ENCODE measurements around the gene PDE9A. TPM values are rescaled to one million over a fixed set of nuclear protein-coding genes. Genes with fewer than 3 reads are reported as not detected.

PDE9A gene
- total and polyA plus RNA-seq, 4 donors: 2.6 to 16.2 (median 7.8) TPM

GRCh38 chr21:42656872-42657271, 3.5 kb downstream of the PDE9A start:
- H3K27me3 ChIP-seq (ENCODE audit: control insufficient read depth in 1 of 2, insufficient read depth in 2 of 2, low read length in 1 of 2): no peaks in the 10 kb centered on the region
- H3K4me1 ChIP-seq (ENCODE audit: control insufficient read depth in 1 of 2, insufficient read depth in 2 of 2, low read length in 2 of 2): no peaks in the 10 kb centered on the region
- no peak overlapping the region for H3K4me3 ChIP-seq (ENCODE audit: low read length in 2 of 2)
- H3K36me3 ChIP-seq (ENCODE audit: control insufficient read depth in 1 of 2, insufficient read depth in 2 of 2, low read length in 1 of 2): no peaks in the 10 kb centered on the region
- H3K27ac ChIP-seq (ENCODE audit: low read depth in 1 of 2, low read length in 2 of 2): no peak overlapping the region
- WGBS, 2 donors: 95 to 96% methylated on average over 9 of the region's 9 CpGs
- intact Hi-C loops (cut with DNase I): no loop called here
- no peaks in the 10 kb centered on the region for H3K9me3 ChIP-seq (ENCODE audit: control insufficient read depth, low read length)
- no peak for DNase-seq
- no peak for ATAC-seq (ENCODE audit: low FRiP score)

GRCh38 chr21:42657676-42658319, 4.4 kb downstream of the PDE9A start:
- Histone ChIP-seq H3K4me1 (ENCODE audit: control insufficient read depth in 1 of 2, insufficient read depth in 2 of 2, low read length in 2 of 2) (no peaks in the 10 kb centered on the region), H3K9me3 (ENCODE audit: control insufficient read depth, low read length) (no peaks in the 10 kb centered on the region), H3K27ac (ENCODE audit: low read depth in 1 of 2, low read length in 2 of 2) (no peak overlapping the region), H3K36me3 (ENCODE audit: control insufficient read depth in 1 of 2, insufficient read depth in 2 of 2, low read length in 1 of 2) (no peaks in the 10 kb centered on the region), H3K4me3 (ENCODE audit: low read length in 2 of 2) (no peak overlapping the region), H3K27me3 (ENCODE audit: control insufficient read depth in 1 of 2, insufficient read depth in 2 of 2, low read length in 1 of 2) (no peaks in the 10 kb centered on the region)
- WGBS, 2 donors: 95 to 96% methylated on average over 28 of the region's 28 CpGs
- intact Hi-C loops (cut with DNase I): no loop called here
- ATAC-seq (ENCODE audit: low FRiP score) (no peak), DNase-seq (peak in 1 of 2 donors; percentile 35)

GRCh38 chr21:42658320-42659105, 5.1 kb downstream of the PDE9A start:
- Histone ChIP-seq H3K27me3 (ENCODE audit: control insufficient read depth in 1 of 2, insufficient read depth in 2 of 2, low read length in 1 of 2) (no peaks in the 10 kb centered on the region), H3K9me3 (ENCODE audit: control insufficient read depth, low read length) (no peaks in the 10 kb centered on the region), H3K27ac (ENCODE audit: low read depth in 1 of 2, low read length in 2 of 2) (no peak overlapping the region), H3K36me3 (ENCODE audit: control insufficient read depth in 1 of 2, insufficient read depth in 2 of 2, low read length in 1 of 2) (no peaks in the 10 kb centered on the region), H3K4me3 (ENCODE audit: low read length in 2 of 2) (no peak overlapping the region), H3K4me1 (ENCODE audit: control insufficient read depth in 1 of 2, insufficient read depth in 2 of 2, low read length in 2 of 2) (no peaks in the 10 kb centered on the region)
- intact Hi-C loops (cut with DNase I): no loop called here
- DNase-seq (no peak), ATAC-seq (ENCODE audit: low FRiP score) (no peak)
- 95% methylated on average over 16 of the region's 16 CpGs for WGBS, 2 donors

- 89 to 91% methylated on average over 21 of the region's 21 CpGs for WGBS, 2 donors
- intact Hi-C loops (cut with DNase I): no loop called here
- DNase-seq: peak in 1 of 2 donors; percentile 33
- H3K4me3 ChIP-seq (ENCODE audit: low read length in 2 of 2): no peak overlapping the region
- no peaks in the 10 kb centered on the region for H3K4me1 ChIP-seq (ENCODE audit: control insufficient read depth in 1 of 2, insufficient read depth in 2 of 2, low read length in 2 of 2)
- ATAC-seq (ENCODE audit: low FRiP score): no peak
- H3K9me3 ChIP-seq (ENCODE audit: control insufficient read depth, low read length): no peaks in the 10 kb centered on the region
- no peaks in the 10 kb centered on the region for H3K27me3 ChIP-seq (ENCODE audit: control insufficient read depth in 1 of 2, insufficient read depth in 2 of 2, low read length in 1 of 2)
- H3K27ac ChIP-seq (ENCODE audit: low read depth in 1 of 2, low read length in 2 of 2): no peak overlapping the region
- H3K36me3 ChIP-seq (ENCODE audit: control insufficient read depth in 1 of 2, insufficient read depth in 2 of 2, low read length in 1 of 2): no peaks in the 10 kb centered on the region
Measured at GRCh38 chr21:42659416-42660117, 6.1 kb downstream of the PDE9A start.

- no peaks in the 10 kb centered on the region for H3K4me1 ChIP-seq (ENCODE audit: control insufficient read depth in 1 of 2, insufficient read depth in 2 of 2, low read length in 2 of 2)
- 86 to 93% methylated on average over 8 of the region's 8 CpGs for WGBS, 2 donors
- H3K27me3 ChIP-seq (ENCODE audit: control insufficient read depth in 1 of 2, insufficient read depth in 2 of 2, low read length in 1 of 2): no peaks in the 10 kb centered on the region
- H3K27ac ChIP-seq (ENCODE audit: low read depth in 1 of 2, low read length in 2 of 2): no peak overlapping the region
- no peak overlapping the region for H3K4me3 ChIP-seq (ENCODE audit: low read length in 2 of 2)
- intact Hi-C loops (cut with DNase I): no loop called here
- no peaks in the 10 kb centered on the region for H3K9me3 ChIP-seq (ENCODE audit: control insufficient read depth, low read length)
- DNase-seq (no peak), ATAC-seq (ENCODE audit: low FRiP score) (no peak)
- no peaks in the 10 kb centered on the region for H3K36me3 ChIP-seq (ENCODE audit: control insufficient read depth in 1 of 2, insufficient read depth in 2 of 2, low read length in 1 of 2)
Measured at GRCh38 chr21:42660118-42660470, 6.7 kb downstream of the PDE9A start.

- Histone ChIP-seq H3K36me3 (ENCODE audit: control insufficient read depth in 1 of 2, insufficient read depth in 2 of 2, low read length in 1 of 2) (no peaks in the 10 kb centered on the region), H3K27ac (ENCODE audit: low read depth in 1 of 2, low read length in 2 of 2) (no peak overlapping the region), H3K27me3 (ENCODE audit: control insufficient read depth in 1 of 2, insufficient read depth in 2 of 2, low read length in 1 of 2) (no peaks in the 10 kb centered on the region), H3K4me1 (ENCODE audit: control insufficient read depth in 1 of 2, insufficient read depth in 2 of 2, low read length in 2 of 2) (no peaks in the 10 kb centered on the region), H3K9me3 (ENCODE audit: control insufficient read depth, low read length) (no peaks in the 10 kb centered on the region), H3K4me3 (ENCODE audit: low read length in 2 of 2) (no peak overlapping the region)
- ATAC-seq (ENCODE audit: low FRiP score) (no peak), DNase-seq (no peak)
- intact Hi-C loops (cut with DNase I): no loop called here
- WGBS, 2 donors: 97% methylated on average over 25 of the region's 25 CpGs
Measured at GRCh38 chr21:42661688-42662429, 8.4 kb downstream of the PDE9A start.

- Histone ChIP-seq H3K4me1 (ENCODE audit: control insufficient read depth in 1 of 2, insufficient read depth in 2 of 2, low read length in 2 of 2) (no peaks in the 10 kb centered on the region), H3K27ac (ENCODE audit: low read depth in 1 of 2, low read length in 2 of 2) (no peak overlapping the region), H3K27me3 (ENCODE audit: control insufficient read depth in 1 of 2, insufficient read depth in 2 of 2, low read length in 1 of 2) (no peaks in the 10 kb centered on the region), H3K36me3 (ENCODE audit: control insufficient read depth in 1 of 2, insufficient read depth in 2 of 2, low read length in 1 of 2) (no peaks in the 10 kb centered on the region), H3K9me3 (ENCODE audit: control insufficient read depth, low read length) (no peaks in the 10 kb centered on the region), H3K4me3 (ENCODE audit: low read length in 2 of 2) (no peak overlapping the region)
- intact Hi-C loops (cut with DNase I): no loop called here
- 95 to 97% methylated on average over 20 of the region's 20 CpGs for WGBS, 2 donors
- ATAC-seq (ENCODE audit: low FRiP score) (no peak), DNase-seq (no peak)
Measured at GRCh38 chr21:42662430-42663199, 9.2 kb downstream of the PDE9A start.

- ATAC-seq (ENCODE audit: low FRiP score): no peak
- Histone ChIP-seq H3K27ac (ENCODE audit: low read depth in 1 of 2, low read length in 2 of 2) (no peak overlapping the region), H3K36me3 (ENCODE audit: control insufficient read depth in 1 of 2, insufficient read depth in 2 of 2, low read length in 1 of 2) (no peaks in the 10 kb centered on the region), H3K4me1 (ENCODE audit: control insufficient read depth in 1 of 2, insufficient read depth in 2 of 2, low read length in 2 of 2) (no peaks in the 10 kb centered on the region), H3K4me3 (ENCODE audit: low read length in 2 of 2) (no peak overlapping the region), H3K27me3 (ENCODE audit: control insufficient read depth in 1 of 2, insufficient read depth in 2 of 2, low read length in 1 of 2) (no peaks in the 10 kb centered on the region), H3K9me3 (ENCODE audit: control insufficient read depth, low read length) (no peaks in the 10 kb centered on the region)
- intact Hi-C loops (cut with DNase I): no loop called here
- DNase-seq: no peak
- WGBS, 2 donors: 93 to 95% methylated on average over 18 of the region's 18 CpGs
Measured at GRCh38 chr21:42663200-42663750, 9.9 kb downstream of the PDE9A start.
